ENCODE results near the gene F2R. TPM values are rescaled to one million over a fixed set of nuclear protein-coding genes. Genes with fewer than 3 reads are reported as not detected.

The F2R gene
- total and polyA plus RNA-seq, 10 of the 15 experiments (the other 5 are each of a cell fraction or from before 2014, with no cell fraction given): 1.8 to 75.4 (median 8.0) TPM

DNA sequence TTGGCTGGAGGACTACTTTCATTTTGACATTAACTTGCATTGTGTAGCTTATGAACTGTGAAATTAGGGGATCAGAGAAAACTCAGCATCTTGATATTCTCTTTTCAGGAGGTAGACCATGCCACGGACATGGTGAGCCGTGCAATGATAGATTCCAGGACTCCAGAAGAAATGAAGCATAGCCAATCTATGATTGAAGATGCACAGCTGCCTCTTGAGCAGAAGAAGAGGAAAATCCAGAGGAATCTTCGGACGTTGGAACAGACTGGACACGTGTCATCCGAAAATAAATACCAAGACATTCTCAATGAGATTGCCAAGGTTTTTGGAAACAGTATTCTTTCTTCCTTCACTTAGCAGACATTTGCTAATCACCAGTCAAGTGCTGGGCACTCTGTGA, 20.6 kb upstream of the F2R start (continued):
- TF ChIP-seq NKRF (conservative IDR thresholded peaks at IDR 0.05) (no peak), ZNF592 (IDR thresholded peaks at IDR 0.05) (no peak), HCFC1 (IDR thresholded peaks at IDR 0.05; ENCODE audit: low read length) (no peak), SMAD1 (IDR thresholded peaks at IDR 0.05; ENCODE audit: low read depth, partially characterized antibody) (no peak)
- TF ChIP-seq, protein P1, sequence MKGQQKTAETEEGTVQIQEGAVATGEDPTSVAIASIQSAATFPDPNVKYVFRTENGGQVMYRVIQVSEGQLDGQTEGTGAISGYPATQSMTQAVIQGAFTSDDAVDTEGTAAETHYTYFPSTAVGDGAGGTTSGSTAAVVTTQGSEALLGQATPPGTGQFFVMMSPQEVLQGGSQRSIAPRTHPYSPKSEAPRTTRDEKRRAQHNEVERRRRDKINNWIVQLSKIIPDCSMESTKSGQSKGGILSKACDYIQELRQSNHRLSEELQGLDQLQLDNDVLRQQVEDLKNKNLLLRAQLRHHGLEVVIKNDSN (IDR thresholded peaks at IDR 0.05; ENCODE audit: borderline replicate concordance, extremely low read length, insufficient read depth, low read depth, low read length): no peak
- TF ChIP-seq, protein P2, sequence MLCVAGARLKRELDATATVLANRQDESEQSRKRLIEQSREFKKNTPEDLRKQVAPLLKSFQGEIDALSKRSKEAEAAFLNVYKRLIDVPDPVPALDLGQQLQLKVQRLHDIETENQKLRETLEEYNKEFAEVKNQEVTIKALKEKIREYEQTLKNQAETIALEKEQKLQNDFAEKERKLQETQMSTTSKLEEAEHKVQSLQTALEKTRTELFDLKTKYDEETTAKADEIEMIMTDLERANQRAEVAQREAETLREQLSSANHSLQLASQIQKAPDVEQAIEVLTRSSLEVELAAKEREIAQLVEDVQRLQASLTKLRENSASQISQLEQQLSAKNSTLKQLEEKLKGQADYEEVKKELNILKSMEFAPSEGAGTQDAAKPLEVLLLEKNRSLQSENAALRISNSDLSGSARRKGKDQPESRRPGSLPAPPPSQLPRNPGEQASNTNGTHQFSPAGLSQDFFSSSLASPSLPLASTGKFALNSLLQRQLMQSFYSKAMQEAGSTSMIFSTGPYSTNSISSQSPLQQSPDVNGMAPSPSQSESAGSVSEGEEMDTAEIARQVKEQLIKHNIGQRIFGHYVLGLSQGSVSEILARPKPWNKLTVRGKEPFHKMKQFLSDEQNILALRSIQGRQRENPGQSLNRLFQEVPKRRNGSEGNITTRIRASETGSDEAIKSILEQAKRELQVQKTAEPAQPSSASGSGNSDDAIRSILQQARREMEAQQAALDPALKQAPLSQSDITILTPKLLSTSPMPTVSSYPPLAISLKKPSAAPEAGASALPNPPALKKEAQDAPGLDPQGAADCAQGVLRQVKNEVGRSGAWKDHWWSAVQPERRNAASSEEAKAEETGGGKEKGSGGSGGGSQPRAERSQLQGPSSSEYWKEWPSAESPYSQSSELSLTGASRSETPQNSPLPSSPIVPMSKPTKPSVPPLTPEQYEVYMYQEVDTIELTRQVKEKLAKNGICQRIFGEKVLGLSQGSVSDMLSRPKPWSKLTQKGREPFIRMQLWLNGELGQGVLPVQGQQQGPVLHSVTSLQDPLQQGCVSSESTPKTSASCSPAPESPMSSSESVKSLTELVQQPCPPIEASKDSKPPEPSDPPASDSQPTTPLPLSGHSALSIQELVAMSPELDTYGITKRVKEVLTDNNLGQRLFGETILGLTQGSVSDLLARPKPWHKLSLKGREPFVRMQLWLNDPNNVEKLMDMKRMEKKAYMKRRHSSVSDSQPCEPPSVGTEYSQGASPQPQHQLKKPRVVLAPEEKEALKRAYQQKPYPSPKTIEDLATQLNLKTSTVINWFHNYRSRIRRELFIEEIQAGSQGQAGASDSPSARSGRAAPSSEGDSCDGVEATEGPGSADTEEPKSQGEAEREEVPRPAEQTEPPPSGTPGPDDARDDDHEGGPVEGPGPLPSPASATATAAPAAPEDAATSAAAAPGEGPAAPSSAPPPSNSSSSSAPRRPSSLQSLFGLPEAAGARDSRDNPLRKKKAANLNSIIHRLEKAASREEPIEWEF (IDR thresholded peaks at IDR 0.05; ENCODE audit: insufficient replicate concordance, low read depth, low read length): no peak
